Neural progenitor cell (in vitro differentiated cells): Measurements from ENCODE around the gene ABCG5. TPM values are rescaled to one million over a fixed set of nuclear protein-coding genes. Genes with fewer than 3 reads are reported as not detected.

ENCODE experiments used
- DNase-seq: peaks from one replicate; pipeline ENCODE4 v3.0.0-alpha.2; 2016; ENCODE audit warnings: low spot score
- H2AFZ ChIP-seq: fragments of 200-600 bp; sonication (generic); replicated peaks from 2 replicates; pipeline ENCODE4 v1.6.1; 2016; ENCODE audit warnings: antibody characterized with exemption
- H3F3A ChIP-seq: fragments of 200-600 bp; sonication (generic); 2 replicates; pipeline ENCODE4 v1.6.1; 2016; ENCODE audit warnings: antibody characterized with exemption, low read depth
- H3K27ac ChIP-seq: fragments of 200-600 bp; sonication (generic); 2 replicates; pipeline ENCODE4 v1.5.1; 2016; ENCODE audit warnings: mild to moderate bottlenecking
- H3K27me3 ChIP-seq: fragments of 200-600 bp; sonication (generic); 2 replicates; pipeline ENCODE4 v1.6.1; 2016; ENCODE audit warnings: mild to moderate bottlenecking, moderate library complexity
- H3K36me3 ChIP-seq: fragments of 200-600 bp; sonication (generic); 2 replicates; pipeline ENCODE4 v1.5.1; 2016
- H3K4me1 ChIP-seq: fragments of 200-600 bp; sonication (generic); 2 replicates; pipeline ENCODE4 v1.6.1; 2016; ENCODE audit warnings: mixed run types
- H3K4me2 ChIP-seq: fragments of 200-600 bp; sonication (generic); 2 replicates; pipeline ENCODE4 v1.6.1; 2016
- H3K4me3 ChIP-seq: fragments of 200-600 bp; sonication (generic); 2 replicates; pipeline ENCODE4 v1.5.1; 2016
- H3K79me2 ChIP-seq: fragments of 200-600 bp; sonication (generic); 2 replicates; pipeline ENCODE4 v1.6.1; 2016; ENCODE audit warnings: low read depth
- H3K9ac ChIP-seq: fragments of 200-600 bp; sonication (generic); 2 replicates; pipeline ENCODE4 v1.6.1; 2016
- H3K9me3 ChIP-seq: fragments of 200-600 bp; sonication (generic); 2 replicates; pipeline ENCODE4 v1.5.1; 2016; ENCODE audit warnings: low read depth
- H4K20me1 ChIP-seq: fragments of 200-600 bp; sonication (generic); 2 replicates; pipeline ENCODE4 v1.6.1; 2016; ENCODE audit warnings: low read depth
- H3K27ac Mint-ChIP-seq: 3 replicates; pipeline ENCODE4 v1.8.0; 2021; ENCODE audit warnings: mixed read lengths
- H3K27me3 Mint-ChIP-seq: 2 replicates; pipeline ENCODE4 v1.8.0; 2022; ENCODE audit warnings: low read depth, mild to moderate bottlenecking, inconsistent platforms, moderate library complexity, mixed read lengths; ENCODE audit not compliant: insufficient read depth
- H3K36me3 Mint-ChIP-seq: 3 replicates; pipeline ENCODE4 v1.8.0; 2021; ENCODE audit warnings: mixed read lengths
- H3K4me1 Mint-ChIP-seq: 3 replicates; pipeline ENCODE4 v1.8.0; 2021; ENCODE audit warnings: mixed read lengths
- H3K4me3 Mint-ChIP-seq: 3 replicates; pipeline ENCODE4 v1.8.0; 2021; ENCODE audit warnings: mild to moderate bottlenecking, moderate library complexity, mixed read lengths
- H3K9me3 Mint-ChIP-seq: 3 replicates; pipeline ENCODE4 v1.8.0; 2020; ENCODE audit warnings: mixed read lengths
- CTCF ChIP-seq: fragments of 200-600 bp; sonication (generic); IDR thresholded peaks from 2 replicates; pipeline ENCODE4 v1.5.1; 2017; ENCODE audit warnings: antibody characterized with exemption, mild to moderate bottlenecking
- EZH2 ChIP-seq: fragments of 200-600 bp; sonication (generic); IDR thresholded peaks from 2 replicates; pipeline ENCODE4 v1.6.1; 2017; ENCODE audit warnings: antibody characterized with exemption, mild to moderate bottlenecking, moderate library complexity
- EZH2phosphoT487 ChIP-seq: fragments of 200-600 bp; sonication (generic); IDR thresholded peaks from 2 replicates; pipeline ENCODE4 v1.6.1; 2017; ENCODE audit warnings: antibody characterized with exemption
- total RNA-seq: library from RNA; depleted of rRNA; stranded (reverse); fragments of >200 nt; gene quantifications from 2 replicates; pipeline ENCODE4 v1.2.3, GENCODE V29; 2015; ENCODE audit warnings: low replicate concordance

ABCG5 gene
- total RNA-seq, 1 donor from 2014 or later, result not detected

GRCh38 chr2:43773876-43774613, 64.6 kb downstream of the ABCG5 start, which contains the start of gene DYNC2LI1:
TSS of gene DYNC2LI1 (plus strand) at chr2:43774039. CDS start at chr2:43774139, 100 bp downstream.
- H3K4me2 ChIP-seq, result peak within 1 kb of the TSS; percentile 82
- no peaks in the 10 kb centered on the region for H3K9me3 ChIP-seq
- Mint-ChIP-seq H3K4me1 (peaks cover 7% of the 10 kb centered on the region), H3K4me3 (peak within 1 kb of the TSS; percentile 96), H3K36me3 (no peaks in the 10 kb centered on the region), H3K9me3 (no peaks in the 10 kb centered on the region), H3K27ac (peak within 1 kb of the TSS; percentile 85), H3K27me3 (no peaks in the 10 kb centered on the region)
- H3K36me3 ChIP-seq, result no peaks in the 10 kb centered on the region
- no peaks in the 10 kb centered on the region for H3K79me2 ChIP-seq
- H2AFZ ChIP-seq, result peak within 1 kb of the TSS; percentile 92
- no peak within 1 kb of the TSS for H3K27ac ChIP-seq
- TF ChIP-seq EZH2phosphoT487, result no peak
- no peak for TF ChIP-seq CTCF
- no peak for TF ChIP-seq EZH2
- H3K4me3 ChIP-seq, result peak within 1 kb of the TSS; percentile 69
- peaks cover 4% of the 10 kb centered on the region for H3F3A ChIP-seq
- H3K9ac ChIP-seq, result peak within 1 kb of the TSS; percentile 44
- H3K27me3 ChIP-seq, result no peaks in the 10 kb centered on the region
- no peaks in the 10 kb centered on the region for H3K4me1 ChIP-seq
- no peaks in the 10 kb centered on the region for H4K20me1 ChIP-seq
- DNase-seq, result peak; percentile 93

- Histone ChIP-seq H3K9me3 (no peaks in the 10 kb centered on the region), H2AFZ (no peak overlapping the region), H3F3A (no peaks in the 10 kb centered on the region), H3K4me1 (no peaks in the 10 kb centered on the region), H4K20me1 (no peaks in the 10 kb centered on the region), H3K27me3 (no peaks in the 10 kb centered on the region), H3K36me3 (no peaks in the 10 kb centered on the region), H3K79me2 (no peaks in the 10 kb centered on the region), H3K27ac (no peak overlapping the region), H3K4me3 (no peak overlapping the region), H3K4me2 (no peak overlapping the region), H3K9ac (no peak overlapping the region)
- H3K9me3 Mint-ChIP-seq, result no peaks in the 10 kb centered on the region
- no peaks in the 10 kb centered on the region for H3K36me3 Mint-ChIP-seq
- no peak for TF ChIP-seq EZH2phosphoT487
- no peak for TF ChIP-seq EZH2
- TF ChIP-seq CTCF, result no peak
- H3K27me3 Mint-ChIP-seq, result peaks cover 5% of the 10 kb centered on the region
- H3K4me1 Mint-ChIP-seq, result no peaks in the 10 kb centered on the region
- DNase-seq, result no peak
- H3K27ac Mint-ChIP-seq, result no peak overlapping the region
- no peak overlapping the region for H3K4me3 Mint-ChIP-seq
Observed at GRCh38 chr2:43766006-43766405, 72.6 kb downstream of the ABCG5 start.

- H3K79me2 ChIP-seq, result no peaks in the 10 kb centered on the region
- no peaks in the 10 kb centered on the region for H3K36me3 ChIP-seq
- no peaks in the 10 kb centered on the region for H3K4me1 Mint-ChIP-seq
- H3K9ac ChIP-seq, result no peak overlapping the region
- no peak overlapping the region for H3K4me3 ChIP-seq
- no peak overlapping the region for H3K27ac ChIP-seq
- no peak overlapping the region for H3K4me2 ChIP-seq
- H3K4me1 ChIP-seq, result no peaks in the 10 kb centered on the region
- H3K9me3 ChIP-seq, result no peaks in the 10 kb centered on the region
- H3K36me3 Mint-ChIP-seq, result no peaks in the 10 kb centered on the region
- no peaks in the 10 kb centered on the region for H3K27me3 ChIP-seq
- no peaks in the 10 kb centered on the region for H3K9me3 Mint-ChIP-seq
- no peak for TF ChIP-seq EZH2phosphoT487
- TF ChIP-seq CTCF, result no peak
- no peak for TF ChIP-seq EZH2
- no peak for DNase-seq
- no peaks in the 10 kb centered on the region for H3F3A ChIP-seq
- no peak overlapping the region for H3K4me3 Mint-ChIP-seq
- H4K20me1 ChIP-seq, result no peaks in the 10 kb centered on the region
- no peak overlapping the region for H2AFZ ChIP-seq
- H3K27ac Mint-ChIP-seq, result no peak overlapping the region
- peaks cover 5% of the 10 kb centered on the region for H3K27me3 Mint-ChIP-seq
Observed at GRCh38 chr2:43764086-43764705, 74.4 kb downstream of the ABCG5 start.
